GM12864 (cell line): Measurements from ENCODE around the gene EXOC3.

ENCODE experiments used
- DNase-seq: peaks from one replicate; pipeline ENCODE4 v3.0.0-alpha.2; 2011; ENCODE audit warnings: low read depth
- H3K4me3 ChIP-seq: 2 replicates; pipeline ENCODE4 v1.5.1; 2011; ENCODE audit warnings: mild to moderate bottlenecking, low read depth, low read length, control low read depth
- CTCF ChIP-seq: IDR thresholded peaks from 2 replicates; pipeline ENCODE4 v1.5.1; 2011; ENCODE audit warnings: low read depth, mild to moderate bottlenecking, moderate library complexity, low read length, control low read depth, inconsistent platforms; ENCODE audit errors: missing control alignments

The EXOC3 gene

GRCh38 chr5:403995-404394 is 39.0 kb upstream of the EXOC3 start:
- DNase-seq, result no peak
- H3K4me3 ChIP-seq, result no peak overlapping the region
- TF ChIP-seq CTCF, result no peak

- TF ChIP-seq CTCF, result no peak
Observed at GRCh38 chr5:404666-405241, 38.2 kb upstream of the EXOC3 start.

GRCh38 chr5:405421-405820 is 37.6 kb upstream of the EXOC3 start:
- no peak for TF ChIP-seq CTCF
- no peak overlapping the region for H3K4me3 ChIP-seq
- no peak for DNase-seq

More at GRCh38 chr5:404666-405241, 38.2 kb upstream of the EXOC3 start:
- no peak for DNase-seq
- no peak overlapping the region for H3K4me3 ChIP-seq

- TF ChIP-seq CTCF, result no peak
- H3K4me3 ChIP-seq, result no peak overlapping the region
- no peak for DNase-seq
Observed at GRCh38 chr5:406041-406440, 36.9 kb upstream of the EXOC3 start.

- no peak for DNase-seq
- no peak for TF ChIP-seq CTCF
- H3K4me3 ChIP-seq, result no peak overlapping the region
Observed at GRCh38 chr5:407051-407450, 35.9 kb upstream of the EXOC3 start.

- no peak for DNase-seq
- no peak for TF ChIP-seq CTCF
- H3K4me3 ChIP-seq, result no peak overlapping the region
Observed at GRCh38 chr5:407801-408268, 35.1 kb upstream of the EXOC3 start.

- DNase-seq, result no peak
Observed at GRCh38 chr5:410911-411517, 32.0 kb upstream of the EXOC3 start.

More at GRCh38 chr5:410911-411517, 32.0 kb upstream of the EXOC3 start:
- TF ChIP-seq CTCF, result no peak
- H3K4me3 ChIP-seq, result no peak overlapping the region
